Neural cell (in vitro differentiated cells): ENCODE data around the gene USP32. TPM values are rescaled to one million over a fixed set of nuclear protein-coding genes. Genes with fewer than 3 reads are reported as not detected.

Experiments
- H2AFZ ChIP-seq: fragments of 200-600, 300-800 bp; sonication (generic), shearing (Covaris generic); 2 replicates; pipeline ENCODE4 v1.6.0; 2014; ENCODE audit warnings: low read depth, mild to moderate bottlenecking, antibody characterized with exemption, low read length, moderate library complexity
- H3F3A ChIP-seq: fragments of 200-600 bp; shearing (Covaris generic); 2 replicates; pipeline ENCODE4 v1.6.1; 2016; ENCODE audit warnings: mild to moderate bottlenecking, moderate library complexity, mixed read lengths, antibody characterized with exemption, low read length; ENCODE audit not compliant: insufficient read depth, poor library complexity, severe bottlenecking
- H3K27ac ChIP-seq: fragments of 200-600, 300-800 bp; sonication (generic), shearing (Covaris generic); 2 replicates; pipeline ENCODE4 v1.5.1; 2014; ENCODE audit warnings: mild to moderate bottlenecking, low read length, moderate library complexity
- H3K27me3 ChIP-seq: fragments of 300-800, 200-600 bp; sonication (generic), shearing (Covaris generic); 2 replicates; pipeline ENCODE4 v1.6.0; 2014; ENCODE audit warnings: mild to moderate bottlenecking, low read depth, low read length, moderate library complexity; ENCODE audit not compliant: insufficient read depth
- H3K36me3 ChIP-seq: fragments of 300-800, 200-600 bp; sonication (generic), shearing (Covaris generic); 2 replicates; pipeline ENCODE4 v1.5.1; 2014; ENCODE audit warnings: mild to moderate bottlenecking, antibody characterized with exemption, low read length, moderate library complexity; ENCODE audit not compliant: insufficient read depth
- H3K4me2 ChIP-seq: fragments of 300-800, 200-600 bp; sonication (generic), shearing (Covaris generic); 2 replicates; pipeline ENCODE4 v1.6.0; 2014; ENCODE audit warnings: mild to moderate bottlenecking, low read length
- H3K4me3 ChIP-seq: fragments of 300-800, 200-600 bp; sonication (generic), shearing (Covaris generic); 2 replicates; pipeline ENCODE4 v1.5.1; 2014; ENCODE audit warnings: mild to moderate bottlenecking, low read length, moderate library complexity
- H3K79me2 ChIP-seq: fragments of 200-600 bp; shearing (Covaris generic); replicated peaks from 2 replicates; pipeline ENCODE4 v1.6.0; 2014; ENCODE audit warnings: mild to moderate bottlenecking, low read length, moderate library complexity; ENCODE audit not compliant: insufficient read depth
- H3K9ac ChIP-seq: fragments of 300-800, 200-600 bp; sonication (generic), shearing (Covaris generic); 2 replicates; pipeline ENCODE4 v1.6.1; 2016; ENCODE audit warnings: mild to moderate bottlenecking, low read length, mixed read lengths
- H3K9me2 ChIP-seq: fragments of 200-600 bp; shearing (Covaris generic); 2 replicates; pipeline ENCODE4 v1.6.1; 2016; ENCODE audit warnings: mild to moderate bottlenecking, low read length, mixed read lengths; ENCODE audit not compliant: insufficient read depth
- H3K9me3 ChIP-seq: fragments of 200-600, 300-800 bp; sonication (generic), shearing (Covaris generic); 2 replicates; pipeline ENCODE4 v1.6.1; 2016; ENCODE audit warnings: mild to moderate bottlenecking, mixed run types, low read length, moderate library complexity, mixed read lengths
- H4K20me1 ChIP-seq: fragments of 200-600 bp; shearing (Covaris generic); 2 replicates; pipeline ENCODE4 v1.6.1; 2016; ENCODE audit warnings: mild to moderate bottlenecking, mixed run types; ENCODE audit not compliant: insufficient read depth
- CTCF ChIP-seq: fragments of 450-650 bp; IDR thresholded peaks from 2 replicates; pipeline ENCODE4 v1.5.1; 2014; ENCODE audit warnings: antibody characterized with exemption, mild to moderate bottlenecking, moderate library complexity; ENCODE audit not compliant: poor library complexity, severe bottlenecking
- EP300 ChIP-seq: fragments of 450-650 bp; conservative IDR thresholded peaks from 2 replicates; pipeline ENCODE4 v1.6.1; 2014; ENCODE audit warnings: antibody characterized with exemption, mild to moderate bottlenecking, moderate library complexity; ENCODE audit not compliant: poor library complexity, severe bottlenecking
- EZH2 ChIP-seq: fragments of 200-600, 300-800 bp; shearing (Covaris generic), sonication (generic); IDR thresholded peaks from 2 replicates; pipeline ENCODE4 v1.6.1; 2014; ENCODE audit warnings: antibody characterized with exemption, low read length, borderline replicate concordance, mild to moderate bottlenecking; ENCODE audit not compliant: insufficient read depth, poor library complexity, severe bottlenecking
- MXI1 ChIP-seq: fragments of 450-650 bp; conservative IDR thresholded peaks from 2 replicates; pipeline ENCODE4 v1.6.1; 2014; ENCODE audit warnings: antibody characterized with exemption, mild to moderate bottlenecking; ENCODE audit not compliant: poor library complexity, severe bottlenecking
- POLR2AphosphoS5 ChIP-seq: IDR thresholded peaks from 2 replicates; pipeline ENCODE4 v1.6.1; 2012
- RAD21 ChIP-seq: fragments of 450-650 bp; conservative IDR thresholded peaks from 2 replicates; pipeline ENCODE4 v1.6.1; 2014; ENCODE audit warnings: antibody characterized with exemption, mild to moderate bottlenecking, moderate library complexity
- REST ChIP-seq: IDR thresholded peaks from 2 replicates; pipeline ENCODE4 v1.6.1; 2012; ENCODE audit warnings: borderline replicate concordance
- SMC3 ChIP-seq: fragments of 450-650 bp; conservative IDR thresholded peaks from 2 replicates; pipeline ENCODE4 v1.6.1; 2014; ENCODE audit warnings: antibody characterized with exemption, mild to moderate bottlenecking, moderate library complexity; ENCODE audit not compliant: poor library complexity
- TAF1 ChIP-seq: IDR thresholded peaks from 2 replicates; pipeline ENCODE4 v1.6.1; 2012; ENCODE audit warnings: low read depth
- polyA plus RNA-seq: library from polyadenylated mRNA; depleted of rRNA; stranded (reverse); fragments of >200 nt; gene quantifications from 2 replicates; pipeline ENCODE4 v1.2.3, GENCODE V29; 2014

USP32 gene
- polyA plus RNA-seq, 1 donor from 2014 or later, result 25.7 TPM

GRCh38 chr17:60146206-60146605 is 245.7 kb downstream of the USP32 start:
- peaks cover 44% of the 10 kb centered on the region for H3K27me3 ChIP-seq
- H3K27ac ChIP-seq, result no peak overlapping the region

GRCh38 chr17:60145006-60145935 is 246.7 kb downstream of the USP32 start:
- Histone ChIP-seq H3K36me3 (no peaks in the 10 kb centered on the region), H3F3A (no peaks in the 10 kb centered on the region), H3K4me2 (no peak overlapping the region), H3K27me3 (peaks cover 44% of the 10 kb centered on the region), H2AFZ (no peak overlapping the region), H3K4me3 (no peak overlapping the region), H3K27ac (no peak overlapping the region), H3K9me3 (no peaks in the 10 kb centered on the region), H3K9me2 (no peaks in the 10 kb centered on the region), H3K79me2 (no peaks in the 10 kb centered on the region), H3K9ac (no peak overlapping the region), H4K20me1 (no peaks in the 10 kb centered on the region)
- TF ChIP-seq MXI1, result no peak
- TF ChIP-seq TAF1, result no peak
- TF ChIP-seq SMC3, result no peak
- no peak for TF ChIP-seq EZH2
- TF ChIP-seq POLR2AphosphoS5, result no peak
- TF ChIP-seq EP300, result no peak
- TF ChIP-seq REST, result no peak
- no peak for TF ChIP-seq CTCF
- no peak for TF ChIP-seq RAD21

More at GRCh38 chr17:60146206-60146605, 245.7 kb downstream of the USP32 start:
- TF ChIP-seq POLR2AphosphoS5, result no peak
- TF ChIP-seq TAF1, result no peak
- Histone ChIP-seq H3K4me3 (no peak overlapping the region), H3K9ac (no peak overlapping the region), H3K79me2 (no peaks in the 10 kb centered on the region), H3K9me3 (no peaks in the 10 kb centered on the region), H3K9me2 (no peaks in the 10 kb centered on the region), H3K36me3 (no peaks in the 10 kb centered on the region), H3F3A (no peaks in the 10 kb centered on the region), H2AFZ (no peak overlapping the region), H4K20me1 (no peaks in the 10 kb centered on the region), H3K4me2 (no peak overlapping the region)
